Left hindlimb (tissue), 1 donor: ENCODE measurements around the gene ACSF3.
"Not testable (repeated sequence)": the region's sequence is repeated elsewhere in the genome, so short reads cannot be mapped to it uniquely, and the experiment has no call there.

Experiments
- DNase-seq: peaks from one replicate; pipeline ENCODE4 v3.0.0-alpha.2; 2018

Gene ACSF3

DNA sequence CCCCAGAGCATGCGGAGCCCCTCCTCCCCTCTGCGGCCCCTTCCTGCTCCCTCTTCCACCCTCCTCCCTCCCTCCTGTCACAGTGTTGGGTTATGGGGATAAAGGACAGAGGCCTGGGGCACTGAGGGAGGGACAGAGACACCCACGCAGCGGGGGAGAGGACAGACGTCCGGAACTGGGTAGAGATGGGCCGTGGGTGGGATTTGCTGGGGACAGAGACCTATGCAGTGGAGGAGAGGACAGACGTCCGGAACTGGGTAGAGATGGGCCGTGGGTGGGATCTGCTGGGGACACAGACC is 72.0 kb downstream of the ACSF3 start:
- DNase-seq = not testable (repeated sequence)

DNA sequence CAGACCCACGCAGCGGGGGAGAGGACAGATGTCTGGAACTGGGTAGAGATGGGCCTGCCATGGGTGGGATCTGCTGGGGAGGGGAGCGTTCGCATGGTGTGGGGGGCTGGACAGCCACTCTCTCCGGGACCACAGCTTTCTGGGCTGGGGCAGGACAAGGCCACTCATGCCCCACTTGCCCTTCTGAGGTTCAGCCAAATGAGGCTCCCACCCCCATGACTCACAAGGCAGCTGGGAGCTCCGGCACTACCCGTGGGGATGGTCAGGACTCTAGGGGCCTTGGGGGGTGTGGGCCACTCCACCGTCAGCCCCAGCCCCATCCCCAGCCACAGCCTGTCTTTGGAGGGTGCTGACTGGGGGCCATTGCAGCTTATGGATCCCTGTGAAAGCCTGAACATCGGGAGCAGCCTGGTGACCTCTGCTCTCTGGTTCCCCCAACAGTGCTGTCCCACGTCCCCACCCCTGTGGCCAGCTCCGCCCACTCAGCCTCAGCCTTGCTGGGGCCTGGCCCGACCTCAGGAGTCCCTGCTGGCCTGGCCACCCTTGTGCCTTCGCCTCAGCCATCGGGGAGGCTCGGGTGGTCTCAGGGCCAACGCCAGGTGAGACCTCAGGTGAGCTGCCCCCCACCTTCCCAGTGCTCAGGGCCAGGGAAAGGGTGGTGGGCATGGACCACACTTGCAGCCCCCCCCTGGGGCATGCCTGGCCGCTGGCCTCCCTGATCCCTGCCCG is 73.2 kb downstream of the ACSF3 start:
- DNase-seq = no peak

DNA sequence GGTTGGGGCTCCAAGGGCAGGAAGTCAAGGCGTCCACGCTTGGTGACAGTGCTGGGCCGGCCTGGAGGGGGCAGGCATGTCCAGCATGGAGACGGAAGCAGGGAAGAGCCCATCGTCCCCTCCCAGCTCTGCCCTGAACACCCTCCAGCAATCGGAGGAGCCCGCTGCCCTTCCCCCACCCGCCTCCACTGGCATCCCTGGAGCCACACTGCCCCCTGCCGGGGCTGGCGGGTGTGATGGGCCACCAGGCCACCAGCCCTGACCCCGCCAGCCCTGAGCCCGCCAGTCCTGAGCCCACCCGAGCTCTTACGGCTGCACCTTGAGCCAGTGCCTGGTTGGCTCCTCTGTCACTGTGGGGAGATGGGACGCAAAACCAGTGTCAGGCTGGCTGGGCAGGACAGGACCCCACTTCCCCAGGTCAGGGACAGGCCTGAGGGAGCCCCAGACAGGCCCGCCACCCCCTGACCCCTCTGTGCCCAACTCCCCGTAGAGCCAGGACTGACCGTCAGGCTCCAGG is 73.8 kb downstream of the ACSF3 start:
- peak; percentile 85 for DNase-seq

DNA sequence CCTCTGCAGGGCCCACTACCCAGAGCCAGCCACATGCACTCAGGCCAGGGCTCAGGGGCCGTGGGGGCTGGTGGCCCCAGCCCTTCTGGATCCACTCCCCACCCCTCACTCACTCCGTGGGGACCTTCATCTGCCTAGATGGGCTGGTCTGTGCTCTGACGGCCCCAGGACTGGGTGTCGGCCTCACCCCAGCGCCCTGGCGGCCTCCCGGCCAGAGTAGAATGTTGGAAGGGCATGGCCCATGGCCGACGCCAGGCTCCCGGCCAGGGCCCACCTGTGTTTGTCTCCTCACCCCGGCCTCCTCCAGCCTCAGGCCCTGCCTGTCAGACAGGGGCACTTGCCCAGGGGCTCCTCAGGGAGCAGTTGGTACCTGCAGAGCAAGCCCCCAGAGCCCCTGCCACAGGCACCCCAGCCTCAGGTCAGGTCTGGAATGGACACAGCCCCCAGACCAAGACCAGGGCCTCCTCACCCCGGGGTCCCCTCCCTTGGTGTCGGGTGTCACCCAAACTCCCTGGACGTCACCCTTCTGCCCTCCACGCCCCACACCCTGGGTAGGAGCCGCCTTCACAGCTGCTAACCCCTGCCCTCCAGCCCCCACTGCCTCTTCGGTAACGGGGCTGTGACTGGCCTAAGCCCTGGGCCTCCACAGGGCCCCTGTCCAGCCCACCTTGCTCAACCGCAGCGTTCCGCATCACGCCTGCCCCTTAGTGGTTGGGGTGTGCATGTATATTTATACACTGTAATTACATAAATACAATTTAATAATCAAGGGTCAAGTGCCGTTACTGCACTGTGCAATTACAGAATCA is 74.9 kb downstream of the ACSF3 start:
- DNase-seq = no peak

DNA sequence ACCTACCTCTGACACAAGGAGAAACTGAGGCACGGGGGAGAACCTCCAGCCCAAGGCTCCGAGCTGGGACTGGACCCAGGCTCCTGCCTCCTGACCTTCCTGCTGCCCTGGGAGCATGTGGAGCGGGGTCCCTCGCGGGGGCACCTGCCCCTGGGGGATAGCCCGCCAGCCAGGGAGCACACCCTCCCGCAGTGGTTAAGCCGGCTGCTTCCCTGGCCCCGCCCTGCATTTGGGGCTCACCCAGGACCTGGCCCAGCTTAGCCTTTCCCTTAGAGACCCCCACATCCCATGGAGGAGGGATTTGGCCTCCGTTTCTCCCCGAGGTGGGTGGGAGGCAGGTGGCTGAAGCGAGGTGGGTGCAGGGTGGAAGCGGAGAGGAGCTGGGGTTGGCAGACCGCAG is 76.1 kb downstream of the ACSF3 start:
- DNase-seq = no peak

DNA sequence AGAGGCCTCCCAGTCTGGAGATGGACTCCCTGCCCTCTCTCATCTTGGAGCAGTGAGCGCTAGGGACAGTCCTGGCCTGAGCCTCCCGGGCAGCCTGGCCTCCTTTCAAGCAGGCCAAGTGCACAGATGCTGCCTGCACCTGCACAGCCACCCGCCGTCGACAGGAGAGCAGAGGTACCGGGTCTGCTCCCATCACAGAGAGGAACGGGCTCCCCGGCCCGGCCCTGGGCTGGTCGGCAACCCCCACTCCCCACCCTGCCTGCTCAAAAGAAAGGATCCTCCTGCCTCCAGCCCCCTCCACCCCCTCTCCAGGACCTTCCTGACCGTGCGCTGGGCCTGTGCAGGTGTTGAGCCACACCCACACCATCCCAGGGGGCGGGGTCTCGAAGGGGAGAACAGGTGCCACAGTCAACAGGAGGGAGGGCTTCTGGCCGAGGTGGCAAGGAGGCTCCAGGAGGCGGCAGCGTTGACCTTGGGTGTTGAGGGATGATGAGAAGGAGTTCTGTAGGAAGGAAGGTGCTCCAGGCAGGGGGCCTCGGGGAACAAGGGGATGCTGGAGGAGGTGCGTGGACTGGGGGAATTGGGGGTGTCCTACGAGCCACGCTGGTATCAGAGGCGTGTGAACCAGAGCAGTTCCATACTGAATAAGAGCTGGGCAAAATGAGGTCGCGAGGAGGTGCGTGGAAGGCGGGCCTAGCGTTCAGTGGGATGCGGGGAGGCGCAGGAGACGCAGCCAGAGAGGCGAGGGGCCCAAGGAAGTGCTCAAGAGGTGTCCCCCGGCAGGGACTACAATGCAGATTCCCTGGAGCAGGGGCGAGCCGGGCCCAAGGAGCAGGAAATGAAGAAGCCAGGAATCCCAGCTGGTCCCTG is 76.9 kb downstream of the ACSF3 start:
- DNase-seq = no peak

DNA sequence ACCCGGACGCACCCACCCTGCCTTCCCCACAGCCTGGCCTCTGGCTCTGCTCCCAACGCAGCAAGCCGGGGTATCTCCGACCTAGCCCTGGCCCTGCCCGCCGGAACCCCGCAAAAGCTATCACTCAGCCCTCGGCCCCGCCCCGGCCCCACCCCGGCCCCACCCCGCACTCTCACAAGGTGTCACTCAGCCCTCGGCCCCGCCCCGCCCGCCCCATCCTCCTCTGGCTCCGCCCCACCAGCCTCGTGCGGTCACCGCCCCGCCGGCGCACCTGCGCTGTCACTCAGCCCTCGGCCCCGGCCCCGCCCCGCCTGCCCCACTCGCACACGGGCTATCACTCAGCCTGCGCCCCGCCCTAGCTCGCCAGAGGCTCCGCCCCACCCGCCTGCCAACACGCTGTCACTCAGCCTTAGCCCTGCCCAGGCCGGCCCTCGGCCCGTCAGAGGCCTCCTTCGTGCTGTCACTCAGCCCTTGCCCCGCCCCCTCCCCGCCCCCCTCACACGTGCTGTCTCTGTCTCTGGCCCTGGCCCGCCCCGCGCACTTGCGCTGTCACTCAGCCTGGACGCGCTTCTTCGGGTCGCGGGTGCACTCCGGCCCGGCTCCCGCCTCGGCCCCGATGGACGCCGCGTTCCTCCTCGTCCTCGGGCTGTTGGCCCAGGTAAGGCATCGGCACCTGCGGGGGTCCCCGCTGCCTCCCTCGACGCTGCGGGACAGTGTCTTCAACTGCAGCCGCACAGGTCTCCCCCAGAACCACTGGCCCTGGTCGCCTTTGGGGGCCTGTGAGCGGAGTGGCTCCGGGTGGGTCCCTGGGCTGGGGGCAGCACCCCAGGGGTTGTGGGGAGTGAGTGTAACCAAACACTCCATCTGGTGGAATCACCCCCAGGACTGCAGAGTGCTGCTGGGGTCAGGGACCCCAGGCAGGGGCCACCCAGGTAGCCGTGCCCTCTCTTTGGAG is 77.8 kb downstream of the ACSF3 start, which contains the start of gene CDH15:
TSS of gene CDH15 (plus strand) at position 533 of the 955 bp plus-strand sequence. CDS start at position 617, 84 bp downstream.
- peak; percentile 96 for DNase-seq

DNA sequence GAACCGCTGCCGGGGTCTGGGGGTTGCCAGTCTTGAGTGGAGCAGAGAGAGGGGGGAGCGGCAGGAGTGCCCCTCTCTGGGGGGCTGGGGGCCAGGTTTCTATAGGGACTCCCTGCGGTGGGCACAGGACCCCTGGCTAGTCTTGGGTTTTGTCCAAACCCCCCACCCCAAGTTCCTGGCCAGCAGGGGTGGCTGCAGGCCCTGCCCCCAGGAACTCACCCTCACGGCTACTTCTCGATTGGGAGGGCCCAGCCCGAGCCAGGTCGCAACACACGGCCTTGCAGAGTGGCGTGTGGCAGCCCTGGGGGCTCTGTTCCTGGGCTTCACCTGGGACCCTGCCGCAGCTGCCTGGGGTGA is 78.5 kb downstream of the ACSF3 start:
- DNase-seq = no peak

DNA sequence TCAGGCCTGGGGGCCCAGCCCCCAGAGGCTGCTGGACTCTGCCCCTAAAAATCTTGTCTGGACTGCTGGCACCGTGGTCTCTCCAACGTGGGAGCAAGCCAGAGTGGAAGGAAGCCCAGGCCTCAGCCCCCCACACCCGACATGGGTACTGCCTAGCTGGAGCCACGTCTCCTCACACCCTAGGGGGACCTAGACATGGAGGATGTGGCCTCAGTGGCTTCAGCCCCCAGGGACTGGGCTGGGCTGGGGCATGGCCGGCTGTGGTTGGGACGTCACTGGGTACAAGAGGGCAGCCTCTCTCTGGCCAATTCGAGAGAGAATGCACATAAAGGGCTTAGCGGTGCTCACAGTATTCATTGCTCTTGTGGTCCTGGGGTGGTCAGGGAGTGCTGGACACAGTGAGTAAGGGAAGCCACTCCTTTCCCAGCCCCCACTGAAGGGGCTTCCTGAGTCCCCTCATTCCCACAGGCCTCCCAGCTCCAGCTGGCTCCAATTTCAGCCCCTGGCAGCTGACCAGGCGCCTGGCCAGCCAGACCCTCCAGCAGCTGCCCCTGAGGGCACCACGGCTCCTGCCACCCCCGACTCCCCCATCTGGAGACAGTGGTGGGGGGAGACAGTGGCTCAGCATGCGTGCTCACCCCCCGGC is 79.0 kb downstream of the ACSF3 start:
- DNase-seq = peak; percentile 70

DNA sequence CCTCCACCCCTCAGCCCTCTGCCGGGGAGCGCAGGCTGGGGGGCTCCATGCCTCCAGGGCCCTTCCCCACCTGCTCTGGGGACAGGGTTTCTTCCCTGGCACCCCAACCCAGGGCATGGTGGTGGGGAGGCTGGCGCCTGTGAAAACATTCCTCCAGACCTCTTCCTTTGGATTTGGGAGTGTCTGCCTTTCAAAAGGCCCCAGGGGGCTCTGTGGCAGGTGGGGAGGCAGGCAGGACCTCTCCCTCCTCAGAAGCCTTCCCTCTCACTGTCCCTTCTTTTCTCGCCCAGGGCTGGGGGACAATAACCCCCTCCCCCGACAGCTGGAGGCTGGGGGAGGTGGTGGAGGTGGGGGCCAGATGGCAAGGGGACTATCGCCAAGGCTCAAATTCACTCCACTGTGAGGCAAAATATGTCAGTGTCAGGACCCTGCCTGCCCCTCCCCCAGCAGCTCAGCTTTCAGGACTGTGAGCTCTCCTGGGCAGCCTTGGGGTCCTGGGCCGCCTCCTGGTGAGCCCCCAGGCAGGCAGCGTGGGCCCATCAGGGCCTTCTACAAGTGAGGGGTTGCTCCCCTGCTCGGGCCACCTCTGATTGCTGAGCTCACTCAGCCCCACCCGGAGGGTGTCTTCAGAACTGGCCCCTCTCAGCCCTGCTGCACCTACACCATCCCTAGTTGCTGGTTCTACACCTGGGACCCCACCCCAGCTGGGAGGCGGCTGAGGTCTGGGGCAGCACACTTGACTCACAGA is 79.7 kb downstream of the ACSF3 start:
- no peak for DNase-seq

DNA sequence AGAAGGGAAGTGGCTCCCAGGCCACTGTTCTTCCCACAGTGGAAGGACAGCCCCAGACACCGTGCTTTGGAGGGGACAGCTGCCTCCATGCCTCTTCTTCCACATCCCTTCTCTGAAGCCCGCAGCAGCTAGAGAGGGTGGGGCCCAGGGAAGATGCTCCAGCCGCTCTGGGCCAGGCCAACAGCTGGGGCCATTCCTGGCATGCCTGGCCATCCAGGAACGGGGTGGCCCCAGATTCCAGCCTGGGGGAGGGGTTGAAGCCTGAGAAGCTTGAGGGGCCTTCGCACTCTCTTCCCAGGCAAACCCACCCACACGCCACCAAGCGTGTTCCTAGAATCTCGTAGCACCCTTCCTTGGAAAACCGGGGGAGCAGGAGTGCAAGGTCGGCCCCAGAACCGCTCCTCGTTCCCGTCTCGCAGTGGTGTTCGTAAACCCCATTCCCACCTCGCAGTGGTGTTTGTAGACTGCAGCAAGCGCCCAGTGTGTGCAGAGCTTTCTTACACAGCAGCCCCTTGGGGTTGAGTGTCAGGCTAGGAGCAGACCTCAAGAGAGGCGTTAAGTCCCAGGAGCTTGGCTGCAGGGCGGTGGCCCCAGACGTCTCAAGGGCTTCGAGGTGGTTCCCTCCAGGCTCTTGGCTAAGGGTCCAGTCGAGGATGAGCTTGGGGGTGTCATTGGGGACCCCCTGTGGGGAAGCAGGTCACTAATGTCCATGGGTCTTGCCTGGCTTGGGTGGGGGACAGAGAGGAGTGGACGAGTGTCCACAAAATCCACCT is 80.6 kb downstream of the ACSF3 start:
- DNase-seq = peak; percentile 72

DNA sequence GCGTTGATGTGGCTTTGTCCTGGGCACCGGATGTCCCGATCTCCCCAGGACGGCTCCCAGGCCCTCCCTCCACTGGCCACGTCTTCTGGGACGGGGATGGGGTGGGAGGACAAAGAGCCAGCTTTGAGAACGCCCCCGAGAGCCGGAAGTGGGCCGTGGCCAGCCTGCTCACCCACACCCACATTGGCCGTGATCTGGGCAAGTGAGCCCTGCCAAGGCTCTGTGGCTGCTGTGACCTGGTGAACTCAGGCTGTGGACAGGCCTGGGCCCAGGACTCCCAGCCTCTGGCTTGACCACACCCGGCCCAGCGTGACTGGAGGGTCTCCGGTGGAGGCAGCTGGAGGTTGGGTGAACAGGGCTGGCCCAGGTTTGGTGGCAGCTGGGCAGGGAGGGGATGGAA is 81.2 kb downstream of the ACSF3 start:
- peak; percentile 83 for DNase-seq

DNA sequence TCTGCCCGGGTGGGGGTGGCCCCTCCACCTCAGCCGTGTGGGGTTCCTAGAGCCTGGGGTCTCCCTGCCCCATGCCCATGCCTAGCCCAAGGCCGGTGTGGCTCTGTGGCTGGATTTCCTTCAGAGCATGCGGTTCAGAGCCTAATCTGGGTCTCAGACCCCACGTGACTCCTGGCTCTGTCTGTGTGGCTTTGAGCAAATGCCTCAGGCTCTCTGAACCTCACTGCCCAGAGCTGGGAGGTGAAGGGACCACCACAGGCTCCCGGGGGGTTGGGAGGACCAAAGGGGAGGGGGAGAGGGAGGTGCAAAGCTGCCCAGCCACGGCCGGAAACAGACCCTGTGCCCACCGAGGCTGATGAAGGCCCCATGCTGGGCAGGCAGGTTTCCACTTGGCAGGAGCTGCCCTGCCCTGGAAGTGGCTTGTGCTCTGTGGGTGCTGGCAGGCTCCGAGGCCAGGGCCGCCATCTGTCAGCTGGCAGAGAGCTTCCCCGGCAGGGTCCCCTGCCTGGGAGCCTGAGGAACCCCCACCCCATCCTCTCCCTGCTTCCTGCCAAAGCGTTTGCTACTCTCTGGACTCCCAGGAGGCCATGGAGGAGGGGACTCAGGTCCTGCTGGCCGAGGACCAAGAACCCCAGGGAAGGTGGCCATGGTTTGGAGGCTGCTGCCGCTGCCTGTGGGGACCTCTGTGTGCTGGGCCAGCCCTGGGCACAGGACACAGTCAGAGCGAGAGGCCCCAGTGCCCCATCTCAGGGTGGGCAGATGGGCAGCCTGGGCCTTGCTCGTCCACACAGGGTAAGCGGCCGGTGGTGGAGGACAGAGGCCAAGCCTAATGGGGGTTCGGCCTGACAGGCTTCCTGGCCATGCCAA is 81.9 kb downstream of the ACSF3 start:
- no peak for DNase-seq

DNA sequence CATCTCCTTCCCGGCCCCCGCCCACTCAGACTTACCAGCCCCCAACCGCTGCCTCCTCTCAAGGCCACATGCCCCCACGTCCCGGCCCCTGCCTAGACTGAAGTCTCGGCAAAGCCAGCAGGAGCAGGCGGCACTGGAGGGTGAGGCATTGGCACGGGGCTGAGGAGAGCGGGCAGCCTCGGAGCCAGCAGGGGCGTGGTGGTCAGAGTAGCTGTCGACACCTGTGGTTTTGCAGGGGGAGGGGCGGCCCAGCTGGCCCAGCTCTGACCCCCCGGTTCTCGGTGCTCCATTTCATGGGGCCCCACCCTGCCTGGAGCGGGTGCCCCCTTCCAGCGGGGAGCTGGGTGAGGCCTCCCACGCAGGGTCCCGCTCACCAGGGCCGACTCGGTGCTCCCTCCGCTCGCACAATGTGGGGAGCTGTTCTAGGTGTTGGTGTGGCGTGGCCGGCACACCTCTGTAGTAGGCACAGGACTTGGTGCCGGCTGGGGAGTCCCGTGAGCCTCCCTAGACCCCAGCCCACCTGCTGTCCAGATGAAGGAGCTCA is 82.6 kb downstream of the ACSF3 start:
- peak; percentile 69 for DNase-seq

DNA sequence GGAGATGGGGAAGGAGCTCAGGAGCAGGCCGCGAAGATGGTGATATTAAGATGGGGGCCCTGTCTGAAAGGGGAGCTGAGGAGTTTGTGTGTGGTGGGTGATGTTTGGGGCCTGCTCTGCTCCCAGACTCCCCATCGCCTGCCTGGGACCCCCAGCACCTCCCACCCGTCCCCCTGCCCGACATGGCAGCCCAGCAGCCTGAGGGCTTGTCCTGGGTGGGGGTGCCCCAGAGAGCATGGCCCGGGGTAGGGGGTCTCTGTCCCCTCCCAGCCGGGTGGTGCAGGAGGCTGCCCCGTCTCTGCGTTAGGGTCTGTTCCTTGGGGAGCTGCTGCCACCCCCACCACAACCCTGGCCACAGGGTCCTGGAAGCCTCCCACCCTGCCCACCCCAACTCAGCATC is 83.1 kb downstream of the ACSF3 start:
- DNase-seq = no peak

DNA sequence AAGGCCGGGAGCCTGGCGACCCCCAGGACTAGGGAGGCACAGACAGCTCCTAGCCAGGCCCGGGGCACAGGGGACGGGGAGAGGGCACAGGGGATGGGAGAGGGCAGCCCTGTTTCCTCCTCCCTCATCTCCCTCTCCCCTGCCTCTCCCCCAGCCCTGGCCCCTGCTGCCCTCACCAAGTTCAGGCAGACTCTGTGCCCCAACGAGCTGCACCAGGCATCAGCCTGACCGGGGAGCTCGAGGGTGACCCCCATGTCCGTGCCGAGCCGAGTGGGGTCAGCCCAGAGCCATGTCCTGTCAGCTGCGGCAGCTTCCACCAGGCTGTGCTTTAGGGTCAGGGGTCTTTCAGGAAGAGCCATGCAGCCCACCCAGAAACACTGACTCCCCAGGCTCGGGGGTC is 83.8 kb downstream of the ACSF3 start:
- no peak for DNase-seq

DNA sequence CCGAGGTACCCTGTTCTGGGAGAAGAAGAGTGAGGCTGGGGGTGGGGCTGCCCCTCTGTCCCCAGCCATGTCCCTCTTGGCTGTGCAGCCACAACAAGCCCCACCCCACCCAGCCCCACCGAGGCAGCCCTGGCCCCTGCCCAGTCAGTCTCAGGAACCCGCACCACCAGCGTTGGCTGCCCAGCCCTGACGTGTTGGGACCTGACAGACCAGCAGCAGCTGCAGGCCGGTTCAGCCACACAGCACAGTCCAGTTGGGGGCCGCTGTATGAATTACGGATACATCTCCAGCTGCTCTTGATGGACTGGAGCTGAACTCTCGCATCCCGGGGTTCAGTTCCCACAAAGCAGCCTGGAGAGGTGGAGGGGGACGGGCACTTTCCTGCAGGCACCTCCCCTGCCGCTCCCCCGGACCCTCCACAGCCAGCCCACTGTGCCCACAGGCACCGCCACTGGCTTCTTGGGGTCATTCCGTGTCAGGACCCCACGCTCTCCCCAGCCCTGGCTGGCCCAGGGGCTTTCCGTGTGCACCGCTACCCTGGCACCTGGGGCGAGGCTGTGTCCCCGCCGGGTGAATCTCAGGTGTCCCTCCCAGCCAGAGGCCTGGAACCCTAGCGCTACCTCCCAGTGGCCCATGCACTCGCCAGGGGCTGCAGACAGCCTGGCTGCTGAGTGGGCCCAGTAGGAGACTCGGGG is 84.9 kb downstream of the ACSF3 start:
- DNase-seq = no peak

DNA sequence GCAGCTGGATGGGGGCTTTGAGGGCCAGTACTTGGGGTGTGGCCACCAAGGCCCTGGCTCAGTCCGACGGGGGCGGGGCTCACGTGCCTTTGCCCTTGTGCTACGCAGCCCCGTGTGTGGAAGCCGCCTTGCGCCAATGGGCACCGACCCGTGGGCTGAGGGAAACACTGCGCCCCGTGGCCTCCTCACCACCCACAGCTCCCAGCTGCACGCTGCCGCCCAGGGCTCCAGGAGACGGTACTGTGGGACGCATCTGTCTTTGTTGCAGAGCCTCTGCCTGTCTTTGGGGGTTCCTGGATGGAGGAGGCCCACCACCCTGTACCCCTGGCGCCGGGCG is 85.5 kb downstream of the ACSF3 start:
- no peak for DNase-seq
